Esophagus muscularis mucosa (tissue), 4 donors: ENCODE results near the gene GATA2. TPM values are rescaled to one million over a fixed set of nuclear protein-coding genes. Genes with fewer than 3 reads are reported as not detected.

Experiments used
- DNase-seq: peaks from one replicate; pipeline ENCODE4 v3.0.0-alpha.2; 2017; ENCODE audit errors: extremely low spot score
- H3K27ac ChIP-seq, 4 donors: fragments of 200-600 bp; sonication (generic); replicated peaks in 1 of 4; 1 replicate in 3 of 4; 2 replicates in 1 of 4; pipeline ENCODE4 v1.5.1; 2016 to 2019; ENCODE audit warnings: mild to moderate bottlenecking in 1 of 4
- H3K27me3 ChIP-seq, 4 donors: fragments of 200-600 bp; sonication (generic); one replicate each; pipeline versions ENCODE4 v1.5.1 to v1.6.0; 2016 to 2019
- H3K36me3 ChIP-seq, 4 donors: fragments of 200-600 bp; sonication (generic); one replicate each; pipeline ENCODE4 v1.5.1; 2016 to 2019
- H3K4me1 ChIP-seq, 4 donors: fragments of 200-600 bp; sonication (generic); one replicate each; pipeline ENCODE4 v1.5.1; 2016 to 2019
- H3K4me3 ChIP-seq, 4 donors: fragments of 200-600 bp; sonication (generic); 1 replicate in 2 of 4; 2 replicates in 2 of 4; pipeline ENCODE4 v1.5.1; 2016 to 2019; ENCODE audit warnings: mild to moderate bottlenecking in 4 of 4, moderate library complexity in 1 of 4
- H3K9me3 ChIP-seq, 4 donors: fragments of 200-600 bp; sonication (generic); 1 replicate in 3 of 4; 2 replicates in 1 of 4; pipeline ENCODE4 v1.5.1; 2016 to 2019
- EP300 ChIP-seq: sonication (generic); formaldehyde crosslinking; IDR thresholded peaks from one replicate; pipeline ENCODE4 v1.6.1; 2017; ENCODE audit warnings: antibody characterized with exemption
- POLR2A ChIP-seq: fragments of 450-650 bp; IDR thresholded peaks from one replicate; pipeline ENCODE4 v1.6.1; 2017; ENCODE audit warnings: antibody characterized with exemption, moderate library complexity, mild to moderate bottlenecking, low read depth
- POLR2AphosphoS5 ChIP-seq, 2 donors: sonication (generic); formaldehyde crosslinking; IDR thresholded peaks; one replicate each; pipeline ENCODE4 v1.6.1; 2017; ENCODE audit warnings: antibody characterized with exemption in 2 of 2
- WGBS: methylation state at CpG from one replicate; pipeline ENCODE4 v1.1.5; 2018; 5-methylcytosine and 5-hydroxymethylcytosine counted together
- intact Hi-C: fragments of 100-400 bp; cut with DNase I; formaldehyde crosslinking; loops from one replicate; pipeline ENCODE4 v1.15.1; 2023
- total RNA-seq, 4 donors: library from RNA; depleted of rRNA; stranded (reverse); fragments of >200 nt; gene quantifications; one replicate each; pipeline versions ENCODE4 v1.1.0 to v1.2.1, GENCODE V29; 2016
- TF ChIP-seq, protein P1 (sequence below), 3 experiments: fragments of 200-600 bp in 2 of 3; fragments of 450-650 bp in 1 of 3; sonication (generic) in 2 of 3; IDR thresholded peaks; one replicate each; pipeline ENCODE4 v1.5.1; 2017 to 2019; ENCODE audit warnings: antibody characterized with exemption in 3 of 3, mild to moderate bottlenecking in 2 of 3, moderate library complexity in 1 of 3

GATA2 gene
- total RNA-seq, 4 donors from 2014 or later: 10.0 to 16.9 (median 13.4) TPM

DNA sequence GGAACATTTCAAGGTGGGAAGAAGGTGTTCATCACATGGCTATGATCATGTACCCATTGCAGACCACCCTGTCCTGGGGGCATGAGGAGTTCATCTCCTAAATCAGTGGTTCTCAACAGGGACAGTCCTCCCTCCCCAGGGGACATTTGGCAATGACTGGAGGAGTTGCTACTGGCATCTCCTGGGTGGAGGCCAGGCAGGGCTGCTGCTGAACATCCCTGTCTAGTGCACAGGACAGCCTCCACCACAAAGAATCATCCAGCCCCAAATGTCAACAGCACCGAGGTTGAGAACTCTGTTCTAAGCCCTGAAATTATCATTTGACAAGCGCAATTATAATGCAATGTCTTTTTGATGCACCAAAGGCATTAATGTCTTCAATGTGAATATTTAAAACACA lies 21.9 kb downstream of the GATA2 start:
- Histone ChIP-seq H3K4me3 (no peak overlapping the region), H3K4me1 (no peaks in the 10 kb centered on the region), H3K27ac (no peak overlapping the region), H3K9me3 (no peaks in the 10 kb centered on the region), H3K27me3 (peaks cover 0 to 80% (median 0%) of the 10 kb centered on the region in 4 donors), H3K36me3 (no peaks in the 10 kb centered on the region)
- 77% methylated on average over 2 of the region's 2 CpGs for WGBS
- intact Hi-C loops: no loop called here
- no peak for DNase-seq
- no peak for TF ChIP-seq POLR2A
- no peak for TF ChIP-seq EP300
- TF ChIP-seq POLR2AphosphoS5 (IDR thresholded peaks at IDR 0.05): no peak
- TF ChIP-seq, protein P1, sequence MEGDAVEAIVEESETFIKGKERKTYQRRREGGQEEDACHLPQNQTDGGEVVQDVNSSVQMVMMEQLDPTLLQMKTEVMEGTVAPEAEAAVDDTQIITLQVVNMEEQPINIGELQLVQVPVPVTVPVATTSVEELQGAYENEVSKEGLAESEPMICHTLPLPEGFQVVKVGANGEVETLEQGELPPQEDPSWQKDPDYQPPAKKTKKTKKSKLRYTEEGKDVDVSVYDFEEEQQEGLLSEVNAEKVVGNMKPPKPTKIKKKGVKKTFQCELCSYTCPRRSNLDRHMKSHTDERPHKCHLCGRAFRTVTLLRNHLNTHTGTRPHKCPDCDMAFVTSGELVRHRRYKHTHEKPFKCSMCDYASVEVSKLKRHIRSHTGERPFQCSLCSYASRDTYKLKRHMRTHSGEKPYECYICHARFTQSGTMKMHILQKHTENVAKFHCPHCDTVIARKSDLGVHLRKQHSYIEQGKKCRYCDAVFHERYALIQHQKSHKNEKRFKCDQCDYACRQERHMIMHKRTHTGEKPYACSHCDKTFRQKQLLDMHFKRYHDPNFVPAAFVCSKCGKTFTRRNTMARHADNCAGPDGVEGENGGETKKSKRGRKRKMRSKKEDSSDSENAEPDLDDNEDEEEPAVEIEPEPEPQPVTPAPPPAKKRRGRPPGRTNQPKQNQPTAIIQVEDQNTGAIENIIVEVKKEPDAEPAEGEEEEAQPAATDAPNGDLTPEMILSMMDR (IDR thresholded peaks at IDR 0.05): no peak

GRCh38 chr3:128470134-128470899 lies 22.7 kb downstream of the GATA2 start:
- H3K27ac ChIP-seq: no peak overlapping the region
- 75% methylated on average over 12 of the region's 13 CpGs for WGBS
- no peaks in the 10 kb centered on the region for H3K36me3 ChIP-seq
- H3K4me1 ChIP-seq: no peaks in the 10 kb centered on the region
- TF ChIP-seq POLR2AphosphoS5 (IDR thresholded peaks at IDR 0.05) (no peak), POLR2A (no peak), EP300 (no peak)
- TF ChIP-seq, protein P1 (IDR thresholded peaks at IDR 0.05): no peak
- no peak overlapping the region for H3K4me3 ChIP-seq
- H3K9me3 ChIP-seq: no peaks in the 10 kb centered on the region
- no peak for DNase-seq
- H3K27me3 ChIP-seq: peaks cover 0 to 79% (median 0%) of the 10 kb centered on the region in 4 donors
- intact Hi-C loops: no loop called here

GRCh38 chr3:128469556-128469955 lies 23.4 kb downstream of the GATA2 start:
- WGBS: 82% methylated on average over 6 of the region's 6 CpGs
- H3K27ac ChIP-seq: no peak overlapping the region
- no peaks in the 10 kb centered on the region for H3K9me3 ChIP-seq
- no peaks in the 10 kb centered on the region for H3K36me3 ChIP-seq
- H3K27me3 ChIP-seq: peaks cover 0 to 82% (median 0%) of the 10 kb centered on the region in 4 donors
- TF ChIP-seq, protein P1 (IDR thresholded peaks at IDR 0.05): no peak
- TF ChIP-seq POLR2A (no peak), POLR2AphosphoS5 (IDR thresholded peaks at IDR 0.05) (no peak), EP300 (no peak)
- no peak for DNase-seq
- no peak overlapping the region for H3K4me3 ChIP-seq
- intact Hi-C loops: no loop called here
- no peaks in the 10 kb centered on the region for H3K4me1 ChIP-seq

GRCh38 chr3:128468791-128469527 lies 24.0 kb downstream of the GATA2 start:
- no peaks in the 10 kb centered on the region for H3K4me1 ChIP-seq
- no peak for DNase-seq
- H3K9me3 ChIP-seq: no peaks in the 10 kb centered on the region
- H3K27me3 ChIP-seq: peaks cover 0 to 78% (median 0%) of the 10 kb centered on the region in 4 donors
- no peak overlapping the region for H3K4me3 ChIP-seq
- 89% methylated on average over 5 of the region's 10 CpGs for WGBS
- no peaks in the 10 kb centered on the region for H3K36me3 ChIP-seq
- H3K27ac ChIP-seq: no peak overlapping the region
- intact Hi-C loops: no loop called here
- TF ChIP-seq POLR2AphosphoS5 (IDR thresholded peaks at IDR 0.05): no peak
- TF ChIP-seq, protein P1 (IDR thresholded peaks at IDR 0.05): no peak
- TF ChIP-seq EP300: no peak
- no peak for TF ChIP-seq POLR2A
